ENCODE data around the gene CACNA2D1. TPM values are rescaled to one million over a fixed set of nuclear protein-coding genes. Genes with fewer than 3 reads are reported as not detected.

The CACNA2D1 gene
- total RNA-seq, 2 donors from 2014 or later: 5.4 to 32.0 TPM

DNA sequence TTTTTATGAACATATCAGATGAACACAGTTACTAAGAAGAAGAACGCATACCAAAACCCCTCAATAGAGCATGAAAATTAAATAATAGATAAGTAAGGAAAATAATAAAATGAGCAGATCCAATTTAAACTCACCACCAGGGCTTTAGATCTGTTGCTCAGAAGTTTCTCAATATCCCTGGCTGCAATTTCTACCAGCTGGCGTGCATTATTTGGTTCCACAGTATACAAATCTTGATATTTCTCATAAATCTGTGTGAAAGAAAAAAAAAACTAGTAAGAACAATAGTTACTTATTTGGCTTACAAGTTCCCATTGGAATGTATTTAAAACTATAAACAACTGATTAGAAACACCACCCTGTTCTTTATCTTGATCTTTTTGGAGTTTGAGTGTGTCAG lies 108.6 kb downstream of the CACNA2D1 start:
- no peak for TF ChIP-seq POLR2A (IDR thresholded peaks at IDR 0.05)
- TF ChIP-seq, protein P1, sequence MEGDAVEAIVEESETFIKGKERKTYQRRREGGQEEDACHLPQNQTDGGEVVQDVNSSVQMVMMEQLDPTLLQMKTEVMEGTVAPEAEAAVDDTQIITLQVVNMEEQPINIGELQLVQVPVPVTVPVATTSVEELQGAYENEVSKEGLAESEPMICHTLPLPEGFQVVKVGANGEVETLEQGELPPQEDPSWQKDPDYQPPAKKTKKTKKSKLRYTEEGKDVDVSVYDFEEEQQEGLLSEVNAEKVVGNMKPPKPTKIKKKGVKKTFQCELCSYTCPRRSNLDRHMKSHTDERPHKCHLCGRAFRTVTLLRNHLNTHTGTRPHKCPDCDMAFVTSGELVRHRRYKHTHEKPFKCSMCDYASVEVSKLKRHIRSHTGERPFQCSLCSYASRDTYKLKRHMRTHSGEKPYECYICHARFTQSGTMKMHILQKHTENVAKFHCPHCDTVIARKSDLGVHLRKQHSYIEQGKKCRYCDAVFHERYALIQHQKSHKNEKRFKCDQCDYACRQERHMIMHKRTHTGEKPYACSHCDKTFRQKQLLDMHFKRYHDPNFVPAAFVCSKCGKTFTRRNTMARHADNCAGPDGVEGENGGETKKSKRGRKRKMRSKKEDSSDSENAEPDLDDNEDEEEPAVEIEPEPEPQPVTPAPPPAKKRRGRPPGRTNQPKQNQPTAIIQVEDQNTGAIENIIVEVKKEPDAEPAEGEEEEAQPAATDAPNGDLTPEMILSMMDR (IDR thresholded peaks at IDR 0.05): no peak
- Histone ChIP-seq H3K4me3 (no peak overlapping the region), H3K36me3 (replicated peaks in 1 of 2; ENCODE audit: insufficient read depth in 1 of 2, low read depth in 2 of 2) (no peaks in the 10 kb centered on the region), H3K9me3 (no peaks in the 10 kb centered on the region), H3K27me3 (no peaks in the 10 kb centered on the region), H3K27ac (no peak overlapping the region), H3K4me1 (no peaks in the 10 kb centered on the region)
- intact Hi-C loops (cut with DNase I): no loop called here
- DNase-seq (no peak), ATAC-seq (no peak)
- WGBS, 2 donors: 69 to 77% methylated on average over 2 of the region's 2 CpGs

DNA sequence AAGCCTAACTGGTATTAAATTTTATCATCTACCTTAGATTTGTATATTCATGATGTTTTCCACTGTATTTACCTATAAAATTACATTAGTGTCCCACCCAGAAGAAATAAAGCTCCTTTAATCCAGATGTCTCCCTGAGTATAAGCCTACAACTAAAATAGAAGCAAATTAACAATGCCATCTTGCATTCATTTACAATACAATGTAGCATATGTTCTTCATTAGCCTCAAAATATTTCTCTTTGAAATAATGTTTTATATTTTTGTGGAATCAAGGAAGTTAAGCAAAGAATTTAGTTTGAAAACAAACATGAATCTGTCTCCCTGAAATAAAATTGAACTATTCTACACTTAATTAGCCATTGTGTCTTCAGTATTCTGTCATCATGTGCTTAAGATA lies 112.3 kb downstream of the CACNA2D1 start:
- intact Hi-C loops (cut with DNase I): no loop called here
- no peak for DNase-seq

DNA sequence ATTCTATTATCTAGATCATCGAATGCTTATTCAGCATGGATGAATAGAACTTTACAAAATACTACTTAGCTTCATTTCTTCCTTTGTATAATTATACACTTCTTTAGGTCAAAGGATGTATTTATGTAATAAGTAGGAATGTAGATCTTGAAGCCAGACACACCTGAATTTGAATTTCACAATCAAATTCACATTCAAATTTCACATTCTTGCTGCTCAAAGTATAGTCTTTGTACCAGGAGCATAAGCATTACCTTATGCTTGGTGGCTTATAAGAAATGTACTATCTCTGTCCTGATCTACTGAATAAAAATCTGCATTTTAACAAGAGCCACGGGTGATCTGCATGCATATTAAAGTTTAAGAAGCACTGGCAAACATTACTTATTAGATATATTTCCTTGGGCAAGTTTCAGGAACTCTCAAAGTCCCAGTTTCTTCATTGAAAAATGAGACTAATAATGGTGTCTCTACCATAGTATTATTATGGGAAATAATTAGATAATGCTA lies 112.8 kb downstream of the CACNA2D1 start:
- ATAC-seq (no peak), DNase-seq (no peak)
- intact Hi-C loops (cut with DNase I): no loop called here
- Histone ChIP-seq H3K36me3 (replicated peaks in 1 of 2; ENCODE audit: insufficient read depth in 1 of 2, low read depth in 2 of 2) (no peaks in the 10 kb centered on the region), H3K4me3 (no peak overlapping the region), H3K9me3 (no peaks in the 10 kb centered on the region), H3K4me1 (no peaks in the 10 kb centered on the region), H3K27me3 (no peaks in the 10 kb centered on the region), H3K27ac (no peak overlapping the region)
- 58 to 65% methylated on average over 2 of the region's 2 CpGs for WGBS, 2 donors
- TF ChIP-seq, protein P1 (IDR thresholded peaks at IDR 0.05): no peak
- no peak for TF ChIP-seq POLR2A (IDR thresholded peaks at IDR 0.05)

More for the DNA sequence above, 112.3 kb downstream of the CACNA2D1 start:
- Histone ChIP-seq H3K4me3 (no peak overlapping the region), H3K9me3 (no peaks in the 10 kb centered on the region), H3K27ac (no peak overlapping the region), H3K27me3 (no peaks in the 10 kb centered on the region), H3K36me3 (replicated peaks in 1 of 2; ENCODE audit: insufficient read depth in 1 of 2, low read depth in 2 of 2) (no peaks in the 10 kb centered on the region), H3K4me1 (no peaks in the 10 kb centered on the region)
- TF ChIP-seq POLR2A (IDR thresholded peaks at IDR 0.05): no peak
- TF ChIP-seq, protein P1 (IDR thresholded peaks at IDR 0.05): no peak
- ATAC-seq: no peak

DNA sequence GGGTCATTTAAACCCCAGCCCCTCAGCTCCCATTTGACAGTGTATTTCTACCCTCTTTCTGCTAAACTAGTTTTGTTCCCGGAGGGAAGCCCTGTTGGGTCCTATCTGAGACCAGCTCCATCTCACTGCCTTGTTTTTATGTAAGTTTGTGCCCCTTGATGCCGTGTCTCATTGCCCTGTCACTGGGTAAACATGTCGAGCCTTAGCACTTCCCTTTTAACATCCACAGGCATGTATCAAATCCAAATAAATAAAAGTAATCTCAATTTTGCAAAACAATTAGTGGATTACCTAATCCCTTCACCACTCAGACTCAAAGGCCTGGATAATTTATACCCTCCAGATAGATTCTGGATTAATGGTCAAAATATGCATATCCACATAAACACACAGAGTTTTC lies 115.7 kb downstream of the CACNA2D1 start:
- Histone ChIP-seq H3K9me3 (no peaks in the 10 kb centered on the region), H3K4me3 (no peak overlapping the region), H3K27me3 (no peaks in the 10 kb centered on the region), H3K27ac (no peak overlapping the region), H3K36me3 (replicated peaks in 1 of 2; ENCODE audit: insufficient read depth in 1 of 2, low read depth in 2 of 2) (no peaks in the 10 kb centered on the region), H3K4me1 (no peaks in the 10 kb centered on the region)
- 40 to 61% methylated on average over 3 of the region's 3 CpGs for WGBS, 2 donors
- no peak for ATAC-seq
- DNase-seq: no peak
- intact Hi-C loops (cut with DNase I): no loop called here
- no peak for TF ChIP-seq POLR2A (IDR thresholded peaks at IDR 0.05)
- TF ChIP-seq, protein P1 (IDR thresholded peaks at IDR 0.05): no peak

DNA sequence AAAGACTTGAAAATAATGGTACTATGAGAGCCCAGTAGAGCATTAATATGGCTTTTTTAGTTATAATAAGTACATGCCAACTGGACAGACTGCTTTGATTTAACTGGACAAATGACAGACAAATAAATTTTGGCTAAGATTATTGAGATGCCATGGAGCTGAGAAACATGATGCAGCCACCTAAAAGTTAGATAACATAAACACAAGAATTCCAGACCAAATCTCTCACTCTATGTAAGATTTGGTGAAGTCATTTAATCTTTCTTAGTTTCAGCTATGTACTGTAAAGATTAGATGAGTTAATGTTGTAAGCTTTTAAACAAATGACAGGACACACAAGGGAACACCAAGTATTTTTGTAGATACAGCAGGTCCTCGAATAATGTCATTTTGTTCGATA lies 118.2 kb downstream of the CACNA2D1 start:
- no peak overlapping the region for H3K4me3 ChIP-seq
- ATAC-seq (no peak), DNase-seq (no peak)
- H3K27ac ChIP-seq: no peak overlapping the region
- H3K27me3 ChIP-seq: no peaks in the 10 kb centered on the region
- WGBS, 2 donors: 85 to 86% methylated on average over 2 of the region's 2 CpGs
- TF ChIP-seq POLR2A (IDR thresholded peaks at IDR 0.05): no peak
- TF ChIP-seq, protein P1 (IDR thresholded peaks at IDR 0.05): no peak
- no peaks in the 10 kb centered on the region for H3K36me3 ChIP-seq (replicated peaks in 1 of 2; ENCODE audit: insufficient read depth in 1 of 2, low read depth in 2 of 2)
- intact Hi-C loops (cut with DNase I): no loop called here
- H3K4me1 ChIP-seq: no peaks in the 10 kb centered on the region
- H3K9me3 ChIP-seq: no peaks in the 10 kb centered on the region
